Fibroblast of lung (primary cell): Measurements from ENCODE around the gene KCTD11. TPM values are rescaled to one million over a fixed set of nuclear protein-coding genes. Genes with fewer than 3 reads are reported as not detected.

ENCODE experiments used
- DNase-seq, 2 donors: peaks; one replicate each; pipeline versions ENCODE4 v3.0.0 to v3.0.0-alpha.2; 2010; ENCODE audit warnings: low read depth in 2 of 2
- H2AFZ ChIP-seq: 2 replicates; pipeline ENCODE4 v1.5.1; 2012; ENCODE audit warnings: low read length, control low read depth, inconsistent platforms
- H3K27ac ChIP-seq: 2 replicates; pipeline ENCODE4 v1.5.1; 2011; ENCODE audit warnings: low read length, control low read depth; ENCODE audit not compliant: insufficient read depth
- H3K27me3 ChIP-seq: 2 replicates; pipeline ENCODE4 v1.5.1; 2011; ENCODE audit warnings: mild to moderate bottlenecking, low read length; ENCODE audit not compliant: control insufficient read depth, insufficient read depth
- H3K36me3 ChIP-seq: 2 replicates; pipeline ENCODE4 v1.5.1; 2011; ENCODE audit warnings: low read length; ENCODE audit not compliant: control insufficient read depth, insufficient read depth
- H3K4me1 ChIP-seq: 2 replicates; pipeline ENCODE4 v1.5.1; 2011; ENCODE audit warnings: low read length; ENCODE audit not compliant: control insufficient read depth, insufficient read depth; ENCODE audit errors: extremely low read depth
- H3K4me2 ChIP-seq: 2 replicates; pipeline ENCODE4 v1.5.1; 2011; ENCODE audit warnings: low read length, control low read depth; ENCODE audit not compliant: insufficient read depth; ENCODE audit errors: extremely low read depth
- H3K4me3 ChIP-seq, 4 experiments: fragments of 200-600 bp in 1 of 4; sonication (generic) in 1 of 4; replicated peaks in 1 of 4; 2 replicates each; pipeline ENCODE4 v1.5.1; 2011 to 2016; ENCODE audit warnings: low read length in 4 of 4, low read depth in 3 of 4, mild to moderate bottlenecking in 3 of 4, control low read depth in 2 of 4, inconsistent platforms in 1 of 4, mixed read lengths in 1 of 4; ENCODE audit not compliant: insufficient read depth in 1 of 4; ENCODE audit errors: control extremely low read depth in 1 of 4
- H3K79me2 ChIP-seq: 2 replicates; pipeline ENCODE4 v1.5.1; 2012; ENCODE audit warnings: mild to moderate bottlenecking, low read length, inconsistent platforms; ENCODE audit not compliant: control insufficient read depth, insufficient read depth
- H3K9ac ChIP-seq: 2 replicates; pipeline ENCODE4 v1.5.1; 2011; ENCODE audit warnings: mild to moderate bottlenecking, low read length, control low read depth; ENCODE audit not compliant: insufficient read depth
- H3K9me3 ChIP-seq: 2 replicates; pipeline ENCODE4 v1.5.1; 2012; ENCODE audit warnings: low read depth, low read length; ENCODE audit not compliant: control insufficient read depth, insufficient read depth
- H4K20me1 ChIP-seq: 2 replicates; pipeline ENCODE4 v1.5.1; 2011; ENCODE audit warnings: low read length; ENCODE audit not compliant: control insufficient read depth, insufficient read depth; ENCODE audit errors: extremely low read depth
- EZH2 ChIP-seq: IDR thresholded peaks from 2 replicates; pipeline ENCODE4 v1.5.1; 2012; ENCODE audit warnings: low read length, control low read depth, mild to moderate bottlenecking; ENCODE audit errors: missing control alignments
- polyA plus RNA-seq, 2 donors: library from polyadenylated mRNA; depleted of rRNA in 1 of 2; stranded (reverse) in 1 of 2; unstranded in 1 of 2; fragments of >200 nt; gene quantifications; 2 replicates each; pipeline ENCODE4 v1.2.1, GENCODE V29; 2011 to 2012; ENCODE audit warnings: missing spikeins in 1 of 2
- total RNA-seq: library from RNA; depleted of rRNA; stranded (reverse); fragments of >200 nt; gene quantifications from 2 replicates; pipeline ENCODE4 v1.2.1, GENCODE V29; 2014
- TF ChIP-seq, protein P1 (sequence below), 2 donors: IDR thresholded peaks in 1 of 2; conservative IDR thresholded peaks in 1 of 2; 1 replicate in 1 of 2; 2 replicates in 1 of 2; pipeline ENCODE4 v1.5.1; 2011 to 2012; ENCODE audit warnings: low read length in 2 of 2, control low read depth in 1 of 2, inconsistent platforms in 1 of 2, low read depth in 1 of 2, mild to moderate bottlenecking in 1 of 2

The KCTD11 gene
- total and polyA plus RNA-seq, 2 donors (not counting 1 experiment from before 2014, with no cell fraction given), result 8.8 to 11.9 TPM

DNA sequence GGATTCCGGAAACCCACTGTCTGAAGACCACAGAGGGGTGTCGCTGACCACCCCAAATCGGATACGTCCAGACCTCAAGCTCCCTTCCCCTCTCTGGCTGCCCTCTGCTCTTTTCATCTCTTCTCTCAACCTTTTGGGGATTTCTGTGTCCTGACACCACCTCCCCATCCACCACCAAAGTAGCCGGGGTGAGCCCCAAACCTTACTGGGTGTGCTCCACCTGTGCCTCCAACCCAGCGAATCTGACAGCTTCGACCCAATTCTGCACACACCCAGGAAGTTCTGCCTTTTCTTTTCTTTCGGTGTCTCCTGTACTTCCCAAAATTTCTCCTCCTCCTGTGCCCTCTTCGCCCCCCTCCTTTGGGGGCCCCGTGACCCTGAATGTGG is 534 bp downstream of the KCTD11 start:
- no peak for TF ChIP-seq EZH2
- TF ChIP-seq, protein P1, sequence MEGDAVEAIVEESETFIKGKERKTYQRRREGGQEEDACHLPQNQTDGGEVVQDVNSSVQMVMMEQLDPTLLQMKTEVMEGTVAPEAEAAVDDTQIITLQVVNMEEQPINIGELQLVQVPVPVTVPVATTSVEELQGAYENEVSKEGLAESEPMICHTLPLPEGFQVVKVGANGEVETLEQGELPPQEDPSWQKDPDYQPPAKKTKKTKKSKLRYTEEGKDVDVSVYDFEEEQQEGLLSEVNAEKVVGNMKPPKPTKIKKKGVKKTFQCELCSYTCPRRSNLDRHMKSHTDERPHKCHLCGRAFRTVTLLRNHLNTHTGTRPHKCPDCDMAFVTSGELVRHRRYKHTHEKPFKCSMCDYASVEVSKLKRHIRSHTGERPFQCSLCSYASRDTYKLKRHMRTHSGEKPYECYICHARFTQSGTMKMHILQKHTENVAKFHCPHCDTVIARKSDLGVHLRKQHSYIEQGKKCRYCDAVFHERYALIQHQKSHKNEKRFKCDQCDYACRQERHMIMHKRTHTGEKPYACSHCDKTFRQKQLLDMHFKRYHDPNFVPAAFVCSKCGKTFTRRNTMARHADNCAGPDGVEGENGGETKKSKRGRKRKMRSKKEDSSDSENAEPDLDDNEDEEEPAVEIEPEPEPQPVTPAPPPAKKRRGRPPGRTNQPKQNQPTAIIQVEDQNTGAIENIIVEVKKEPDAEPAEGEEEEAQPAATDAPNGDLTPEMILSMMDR (conservative IDR thresholded peaks at IDR 0.05 in 1 of 2, IDR thresholded peaks at IDR 0.05 in 1 of 2; ENCODE audit: low read depth in 1 of 2, low read length in 2 of 2), result peak; percentile 50 to 56
- DNase-seq, result no peak
- peak overlapping the region; percentile 77 to 97 (median 90) for H3K4me3 ChIP-seq
- H3K9ac ChIP-seq, result peak overlapping the region; percentile 100
- H2AFZ ChIP-seq, result peak overlapping the region; percentile 44
- H3K27me3 ChIP-seq, result no peaks in the 10 kb centered on the region
- peak overlapping the region; percentile 98 for H3K4me2 ChIP-seq
- H3K9me3 ChIP-seq, result no peaks in the 10 kb centered on the region
- peak overlapping the region; percentile 99 for H3K27ac ChIP-seq
- H3K79me2 ChIP-seq, result peaks cover 19% of the 10 kb centered on the region
- H3K4me1 ChIP-seq, result peaks cover 30% of the 10 kb centered on the region
- no peaks in the 10 kb centered on the region for H3K36me3 ChIP-seq
- H4K20me1 ChIP-seq, result no peaks in the 10 kb centered on the region

DNA sequence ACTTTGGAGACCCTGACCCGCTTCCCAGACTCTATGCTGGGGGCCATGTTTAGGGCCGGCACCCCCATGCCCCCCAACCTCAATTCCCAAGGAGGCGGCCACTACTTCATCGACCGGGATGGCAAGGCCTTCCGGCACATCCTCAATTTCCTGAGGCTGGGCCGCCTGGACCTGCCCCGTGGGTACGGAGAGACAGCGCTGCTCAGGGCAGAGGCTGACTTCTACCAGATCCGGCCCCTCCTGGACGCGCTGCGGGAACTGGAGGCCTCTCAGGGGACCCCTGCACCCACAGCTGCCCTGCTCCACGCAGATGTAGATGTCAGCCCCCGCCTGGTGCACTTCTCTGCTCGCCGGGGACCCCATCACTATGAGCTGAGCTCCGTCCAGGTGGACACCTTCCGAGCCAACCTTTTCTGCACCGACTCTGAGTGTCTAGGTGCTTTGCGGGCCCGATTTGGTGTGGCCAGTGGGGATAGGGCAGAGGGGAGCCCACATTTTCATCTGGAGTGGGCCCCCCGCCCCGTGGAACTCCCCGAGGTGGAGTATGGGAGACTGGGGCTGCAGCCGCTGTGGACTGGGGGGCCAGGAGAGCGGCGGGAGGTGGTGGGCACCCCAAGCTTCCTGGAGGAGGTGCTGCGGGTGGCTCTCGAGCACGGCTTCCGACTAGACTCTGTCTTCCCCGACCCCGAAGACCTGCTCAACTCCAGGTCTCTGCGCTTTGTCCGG is 1.1 kb downstream of the KCTD11 start:
- no peak for TF ChIP-seq EZH2
- TF ChIP-seq, protein P1 (conservative IDR thresholded peaks at IDR 0.05 in 1 of 2, IDR thresholded peaks at IDR 0.05 in 1 of 2; ENCODE audit: low read depth in 1 of 2, low read length in 2 of 2), result no peak
- peaks cover 28% of the 10 kb centered on the region for H3K4me1 ChIP-seq
- no peak overlapping the region for H3K9ac ChIP-seq
- no peak for DNase-seq
- H4K20me1 ChIP-seq, result no peaks in the 10 kb centered on the region
- peaks cover 19% of the 10 kb centered on the region for H3K79me2 ChIP-seq
- H3K4me3 ChIP-seq, result peak overlapping the region; percentile 77 to 97 (median 90)
- H3K27ac ChIP-seq, result no peak overlapping the region
- no peaks in the 10 kb centered on the region for H3K27me3 ChIP-seq
- no peaks in the 10 kb centered on the region for H3K36me3 ChIP-seq
- H3K4me2 ChIP-seq, result peak overlapping the region; percentile 98
- no peak overlapping the region for H2AFZ ChIP-seq
- no peaks in the 10 kb centered on the region for H3K9me3 ChIP-seq

DNA sequence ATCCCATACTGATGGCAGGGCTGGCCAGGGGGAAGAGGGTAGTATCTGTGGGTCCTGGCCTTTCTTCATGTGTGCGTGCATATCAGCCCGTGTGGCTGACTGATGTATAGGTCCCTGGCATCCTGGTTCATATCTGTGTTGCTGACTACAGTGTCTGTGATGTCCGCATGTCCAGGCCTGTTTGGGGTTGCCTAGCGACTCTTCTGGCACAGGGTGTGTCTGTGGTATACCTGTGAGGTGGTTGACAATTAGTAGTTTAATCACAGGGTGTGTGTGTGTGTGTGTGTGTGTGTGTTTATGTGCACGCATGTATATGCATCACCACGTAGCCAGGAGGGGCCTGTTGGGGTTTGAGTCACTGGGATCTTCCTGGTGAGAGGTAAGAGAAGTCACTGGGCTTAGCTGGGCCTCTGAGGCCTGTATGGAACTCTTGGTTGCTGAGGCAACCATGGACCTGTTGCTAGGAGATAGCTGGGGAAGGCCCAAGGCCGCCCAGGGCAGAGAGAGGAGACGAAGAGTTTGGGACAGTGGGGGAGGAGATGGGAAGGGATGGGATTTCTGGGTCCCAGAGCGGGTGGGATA is 2.4 kb downstream of the KCTD11 start:
- Histone ChIP-seq H3K4me2 (peak overlapping the region; percentile 32), H3K9ac (no peak overlapping the region), H3K27ac (no peak overlapping the region), H4K20me1 (no peaks in the 10 kb centered on the region), H3K4me1 (peaks cover 20% of the 10 kb centered on the region), H3K27me3 (no peaks in the 10 kb centered on the region), H3K79me2 (peaks cover 19% of the 10 kb centered on the region), H2AFZ (no peak overlapping the region), H3K9me3 (no peaks in the 10 kb centered on the region), H3K4me3 (peak overlapping the region in 1 of 4 experiments; percentile 97), H3K36me3 (no peaks in the 10 kb centered on the region)
- TF ChIP-seq EZH2, result no peak
- DNase-seq, result peak; percentile 33 to 70
